Activated naive CD8-positive, alpha-beta T cell (primary cell): Measurements from ENCODE around the gene ZNF211.

Source experiments
- H3K27ac Mint-ChIP-seq: one replicate; pipeline ENCODE4 v1.8.0; 2021; ENCODE audit warnings: mixed read lengths
- H3K27me3 Mint-ChIP-seq: one replicate; pipeline ENCODE4 v1.8.0; 2021; ENCODE audit warnings: mixed read lengths
- H3K36me3 Mint-ChIP-seq: one replicate; pipeline ENCODE4 v1.8.0; 2021; ENCODE audit warnings: mixed read lengths
- H3K4me1 Mint-ChIP-seq: one replicate; pipeline ENCODE4 v1.8.0; 2021; ENCODE audit warnings: low read depth, mixed read lengths
- H3K4me3 Mint-ChIP-seq: one replicate; pipeline ENCODE4 v1.8.0; 2021; ENCODE audit warnings: mild to moderate bottlenecking, mixed read lengths
- H3K9me3 Mint-ChIP-seq: one replicate; pipeline ENCODE4 v1.8.0; 2021; ENCODE audit warnings: low read depth, mixed read lengths

Gene ZNF211

GRCh38 chr19:57632987-57633831 lies at the start of gene ZNF211:
TSS of gene ZNF211 (plus strand) at chr19:57633168. CDS start at chr19:57633347, 179 bp downstream.
- peak within 1 kb of the TSS; percentile 90 for H3K4me3 Mint-ChIP-seq
- H3K4me1 Mint-ChIP-seq, result peaks cover 27% of the 10 kb centered on the region
- H3K36me3 Mint-ChIP-seq, result peaks cover 37% of the 10 kb centered on the region
- H3K27ac Mint-ChIP-seq, result peak within 1 kb of the TSS; percentile 61
- H3K9me3 Mint-ChIP-seq, result peaks cover 27% of the 10 kb centered on the region
- H3K27me3 Mint-ChIP-seq, result no peaks in the 10 kb centered on the region

- peaks cover 25% of the 10 kb centered on the region for H3K9me3 Mint-ChIP-seq
- H3K4me1 Mint-ChIP-seq, result peaks cover 17% of the 10 kb centered on the region
- peak within 1 kb of the TSS; percentile 81 for H3K27ac Mint-ChIP-seq
- peak within 1 kb of the TSS; percentile 94 for H3K4me3 Mint-ChIP-seq
- no peaks in the 10 kb centered on the region for H3K27me3 Mint-ChIP-seq
- peaks cover 37% of the 10 kb centered on the region for H3K36me3 Mint-ChIP-seq
Measured at GRCh38 chr19:57583521-57584416, 49.2 kb upstream of the ZNF211 start, which contains the start of gene ZIK1. TSS of gene ZIK1 (plus strand) at chr19:57584145. CDS start at chr19:57584357, 212 bp downstream.

GRCh38 chr19:57587529-57587928 lies 45.4 kb upstream of the ZNF211 start:
- Mint-ChIP-seq H3K4me3 (no peak overlapping the region), H3K27ac (no peak overlapping the region), H3K27me3 (no peaks in the 10 kb centered on the region), H3K36me3 (peaks cover 67% of the 10 kb centered on the region), H3K4me1 (peaks cover 13% of the 10 kb centered on the region), H3K9me3 (peaks cover 26% of the 10 kb centered on the region)

- Mint-ChIP-seq H3K9me3 (peaks cover 38% of the 10 kb centered on the region), H3K4me1 (peaks cover 16% of the 10 kb centered on the region), H3K27ac (peak overlapping the region; percentile 75), H3K36me3 (peaks cover 46% of the 10 kb centered on the region), H3K4me3 (peak overlapping the region; percentile 88), H3K27me3 (no peaks in the 10 kb centered on the region)
Measured at GRCh38 chr19:57599377-57599760, 33.6 kb upstream of the ZNF211 start.

- Mint-ChIP-seq H3K4me1 (peaks cover 18% of the 10 kb centered on the region), H3K27ac (peak within 1 kb of the TSS; percentile 75), H3K9me3 (peaks cover 40% of the 10 kb centered on the region), H3K27me3 (no peaks in the 10 kb centered on the region), H3K36me3 (peaks cover 49% of the 10 kb centered on the region), H3K4me3 (peak within 1 kb of the TSS; percentile 88)
Measured at GRCh38 chr19:57599761-57600383, 33.1 kb upstream of the ZNF211 start, which contains the start of gene ZNF530. TSS of gene ZNF530 (plus strand) at chr19:57599885. CDS start at chr19:57604346, 4,461 bp downstream.

GRCh38 chr19:57606931-57607330 lies 26.0 kb upstream of the ZNF211 start:
- Mint-ChIP-seq H3K36me3 (peaks cover 52% of the 10 kb centered on the region), H3K9me3 (peaks cover 25% of the 10 kb centered on the region), H3K27me3 (no peaks in the 10 kb centered on the region), H3K4me1 (peaks cover 2% of the 10 kb centered on the region), H3K4me3 (no peak overlapping the region), H3K27ac (no peak overlapping the region)

GRCh38 chr19:57611113-57611512 lies 21.9 kb upstream of the ZNF211 start:
- no peak overlapping the region for H3K27ac Mint-ChIP-seq
- peaks cover 16% of the 10 kb centered on the region for H3K9me3 Mint-ChIP-seq
- no peak overlapping the region for H3K4me3 Mint-ChIP-seq

GRCh38 chr19:57613941-57614743 lies 18.8 kb upstream of the ZNF211 start, which contains the start of gene ZNF134:
TSS of gene ZNF134 (plus strand) at chr19:57614242. CDS start at chr19:57619469, 5,227 bp downstream.
- peaks cover 34% of the 10 kb centered on the region for H3K9me3 Mint-ChIP-seq
- H3K27me3 Mint-ChIP-seq, result no peaks in the 10 kb centered on the region

More at GRCh38 chr19:57611113-57611512, 21.9 kb upstream of the ZNF211 start:
- Mint-ChIP-seq H3K36me3 (peaks cover 40% of the 10 kb centered on the region), H3K4me1 (peaks cover 20% of the 10 kb centered on the region), H3K27me3 (no peaks in the 10 kb centered on the region)

GRCh38 chr19:57615346-57615745 lies 17.6 kb upstream of the ZNF211 start:
- Mint-ChIP-seq H3K36me3 (peaks cover 64% of the 10 kb centered on the region), H3K27ac (peak overlapping the region; percentile 82)

More at GRCh38 chr19:57613941-57614743, 18.8 kb upstream of the ZNF211 start, which contains the start of gene ZNF134:
- peaks cover 52% of the 10 kb centered on the region for H3K36me3 Mint-ChIP-seq
- peak within 1 kb of the TSS; percentile 82 for H3K27ac Mint-ChIP-seq
- H3K4me3 Mint-ChIP-seq, result peak within 1 kb of the TSS; percentile 94
- H3K4me1 Mint-ChIP-seq, result peaks cover 27% of the 10 kb centered on the region

GRCh38 chr19:57620673-57621348 lies 12.2 kb upstream of the ZNF211 start:
- Mint-ChIP-seq H3K36me3 (peaks cover 75% of the 10 kb centered on the region), H3K4me3 (no peak overlapping the region), H3K4me1 (peaks cover 8% of the 10 kb centered on the region), H3K9me3 (peaks cover 34% of the 10 kb centered on the region), H3K27ac (no peak overlapping the region), H3K27me3 (no peaks in the 10 kb centered on the region)

More at GRCh38 chr19:57615346-57615745, 17.6 kb upstream of the ZNF211 start:
- Mint-ChIP-seq H3K9me3 (peaks cover 41% of the 10 kb centered on the region), H3K4me1 (peaks cover 27% of the 10 kb centered on the region), H3K27me3 (no peaks in the 10 kb centered on the region), H3K4me3 (peak overlapping the region; percentile 94)

GRCh38 chr19:57623091-57623490 lies 9.9 kb upstream of the ZNF211 start:
- Mint-ChIP-seq H3K27ac (no peak overlapping the region), H3K9me3 (peaks cover 24% of the 10 kb centered on the region), H3K27me3 (no peaks in the 10 kb centered on the region), H3K4me3 (no peak overlapping the region), H3K4me1 (no peaks in the 10 kb centered on the region), H3K36me3 (peaks cover 54% of the 10 kb centered on the region)

GRCh38 chr19:57633832-57634131 lies 814 bp downstream of the ZNF211 start:
- H3K36me3 Mint-ChIP-seq, result peaks cover 42% of the 10 kb centered on the region
- peak overlapping the region; percentile 61 for H3K27ac Mint-ChIP-seq
- H3K27me3 Mint-ChIP-seq, result no peaks in the 10 kb centered on the region
- H3K9me3 Mint-ChIP-seq, result peaks cover 30% of the 10 kb centered on the region
- peaks cover 27% of the 10 kb centered on the region for H3K4me1 Mint-ChIP-seq
- H3K4me3 Mint-ChIP-seq, result peak overlapping the region; percentile 90

- peaks cover 67% of the 10 kb centered on the region for H3K36me3 Mint-ChIP-seq
- H3K4me1 Mint-ChIP-seq, result peaks cover 23% of the 10 kb centered on the region
- H3K4me3 Mint-ChIP-seq, result no peak overlapping the region
- H3K27ac Mint-ChIP-seq, result no peak overlapping the region
- no peaks in the 10 kb centered on the region for H3K27me3 Mint-ChIP-seq
- peaks cover 40% of the 10 kb centered on the region for H3K9me3 Mint-ChIP-seq
Measured at GRCh38 chr19:57637379-57637778, 4.4 kb downstream of the ZNF211 start.
